GM12878 (cell line): Measurements from ENCODE around the gene SLC2A4. TPM values are rescaled to one million over a fixed set of nuclear protein-coding genes. Genes with fewer than 3 reads are reported as not detected.

Experiments
- ATAC-seq: fragments of 200-7000 bp; cut with Tn5 transposase; 3 replicates; pipeline ENCODE4 v1.9.1; 2020; ENCODE audit warnings: mild to moderate bottlenecking, moderate library complexity
- BruUV-seq: library from RNA; stranded (reverse); fragments of 400-500 nt; replicated peaks from 2 replicates; lab custom pipeline; 2021; lab: Mats Ljungman, UMichigan
- CTCF ChIA-PET: fragments of 300-600 bp; sonication (Branson Sonifier 250); formaldehyde crosslinking; extraction: SDS; loops from one replicate; lab custom pipeline; 2021; ENCODE audit warnings: inconsistent platforms; lab: Yijun Ruan, JAX
- POLR2A ChIA-PET: fragments of 350-600 bp; formaldehyde crosslinking; extraction: SDS; loops from one replicate; lab custom pipeline; 2021; ENCODE audit warnings: inconsistent platforms; lab: Charles Lee
- RAD21 ChIA-PET: fragments of 300-600 bp; sonication (Branson Sonifier 250); formaldehyde crosslinking; loops from one replicate; lab custom pipeline; 2023; ENCODE audit warnings: antibody characterized with exemption; ENCODE audit not compliant: unreplicated experiment; lab: Charles Lee
- SMC1A ChIA-PET: fragments of 300-600 bp; sonication (Branson Sonifier 250); formaldehyde crosslinking; loops from one replicate; lab custom pipeline; 2023; ENCODE audit not compliant: unreplicated experiment, uncharacterized antibody; lab: Charles Lee
- DNase-seq: peaks from one replicate; pipeline ENCODE4 v3.0.0-alpha.2; 2011; ENCODE audit warnings: low read depth, low spot score
- FAIRE-seq: peaks from 3 replicates; lab custom pipeline; 2011; peaks lifted over from hg19 to GRCh38; lab: Jason Lieb, UNC
- H2AFZ ChIP-seq: 2 replicates; pipeline ENCODE4 v1.6.0; 2011; ENCODE audit warnings: low read depth, low read length, control low read depth; ENCODE audit not compliant: control insufficient read depth
- H3K27ac ChIP-seq: 2 replicates; pipeline ENCODE4 v1.5.1; 2011; ENCODE audit warnings: control low read depth; ENCODE audit not compliant: control insufficient read depth, insufficient read depth
- H3K27me3 ChIP-seq, 2 experiments: replicated peaks in 1 of 2; 2 replicates each; pipeline versions ENCODE4 v1.6.0 to v1.6.1; 2011; ENCODE audit warnings: low read length in 1 of 2; ENCODE audit not compliant: control insufficient read depth in 2 of 2, insufficient read depth in 2 of 2
- H3K36me3 ChIP-seq, 2 experiments: 2 replicates each; pipeline ENCODE4 v1.5.1; 2011; ENCODE audit warnings: low read length in 1 of 2; ENCODE audit not compliant: control insufficient read depth in 2 of 2, insufficient read depth in 2 of 2
- H3K4me1 ChIP-seq: 2 replicates; pipeline ENCODE4 v1.6.1; 2011; ENCODE audit warnings: mild to moderate bottlenecking, low read length, moderate library complexity, mixed read lengths; ENCODE audit not compliant: control insufficient read depth, insufficient read depth
- H3K4me2 ChIP-seq: 2 replicates; pipeline ENCODE4 v1.6.0; 2011; ENCODE audit warnings: control low read depth; ENCODE audit not compliant: control insufficient read depth, insufficient read depth
- H3K4me3 ChIP-seq: fragments of 200-600 bp; sonication (generic); 2 replicates; pipeline ENCODE4 v1.5.1; 2016
- H3K79me2 ChIP-seq: 2 replicates; pipeline ENCODE4 v1.6.0; 2011; ENCODE audit warnings: low read length; ENCODE audit not compliant: control insufficient read depth, insufficient read depth
- H3K9ac ChIP-seq: 2 replicates; pipeline ENCODE4 v1.8.0; 2011; ENCODE audit warnings: low read length, control low read depth, mixed read lengths; ENCODE audit not compliant: control insufficient read depth, insufficient read depth
- H3K9me3 ChIP-seq: replicated peaks from 3 replicates; pipeline ENCODE4 v1.5.1; 2011; ENCODE audit warnings: mild to moderate bottlenecking, low read length; ENCODE audit not compliant: control insufficient read depth, insufficient read depth
- H4K20me1 ChIP-seq: 2 replicates; pipeline ENCODE4 v1.6.0; 2011; ENCODE audit not compliant: control insufficient read depth, insufficient read depth
- BRCA1 ChIP-seq: IDR thresholded peaks from 2 replicates; pipeline ENCODE4 v1.6.1; 2011; ENCODE audit warnings: low read depth, low read length, improper control_type of control experiment
- DPF2 ChIP-seq: fragments of 450-650 bp; IDR thresholded peaks from 2 replicates; pipeline ENCODE4 v1.6.1; 2017; ENCODE audit warnings: mild to moderate bottlenecking
- GABPA ChIP-seq: IDR thresholded peaks from 2 replicates; pipeline ENCODE4 v1.6.1; 2014; ENCODE audit warnings: antibody characterized with exemption, low read depth, mild to moderate bottlenecking, inconsistent platforms
- HDAC6 ChIP-seq: fragments of 200-600 bp; sonication (generic); IDR thresholded peaks from one replicate; pipeline ENCODE4 v1.8.0; 2017; ENCODE audit warnings: antibody characterized with exemption; ENCODE audit not compliant: unreplicated experiment
- NRF1 ChIP-seq: conservative IDR thresholded peaks from 2 replicates; pipeline ENCODE4 v1.6.1; 2011; ENCODE audit warnings: mild to moderate bottlenecking, low read depth, low read length, improper control_type of control experiment
- RAD21 ChIP-seq: IDR thresholded peaks from 2 replicates; pipeline ENCODE4 v1.6.1; 2011; ENCODE audit warnings: mild to moderate bottlenecking, low read depth, low read length, moderate library complexity; ENCODE audit not compliant: insufficient read depth
- RAD51 ChIP-seq: fragments of 450-650 bp; IDR thresholded peaks from 2 replicates; pipeline ENCODE4 v1.6.1; 2016; ENCODE audit warnings: moderate library complexity, mild to moderate bottlenecking, inconsistent platforms
- SMC3 ChIP-seq: IDR thresholded peaks from 2 replicates; pipeline ENCODE4 v1.6.1; 2011; ENCODE audit warnings: low read length, improper control_type of control experiment, borderline replicate concordance
- SREBF1 ChIP-seq: IDR thresholded peaks from 2 replicates; pipeline ENCODE4 v1.6.1; 2012; ENCODE audit warnings: mild to moderate bottlenecking, low read length
- SREBF2 ChIP-seq: IDR thresholded peaks from 2 replicates; pipeline ENCODE4 v1.6.1; 2012; ENCODE audit warnings: mild to moderate bottlenecking, low read length
- TCF3 ChIP-seq: IDR thresholded peaks from 2 replicates; pipeline ENCODE4 v1.6.1; 2012; ENCODE audit warnings: low read depth, mild to moderate bottlenecking, low read length, borderline replicate concordance; ENCODE audit not compliant: insufficient read depth
- ZNF207 ChIP-seq: fragments of 450-650 bp; IDR thresholded peaks from 2 replicates; pipeline ENCODE4 v1.6.1; 2014; ENCODE audit warnings: antibody characterized with exemption, mild to moderate bottlenecking, borderline replicate concordance
- ZNF217 ChIP-seq: fragments of 450-650 bp; IDR thresholded peaks from 2 replicates; pipeline ENCODE4 v1.6.1; 2017; ENCODE audit warnings: antibody characterized with exemption, mild to moderate bottlenecking
- whole genome bisulfite sequencing: methylation state at CpG from one replicate; pipeline ENCODE4 v1.1.6; 2016; ENCODE audit warnings: low lambda C conversion rate; ENCODE audit not compliant: insufficient replicate concordance, insufficient coverage; ENCODE audit errors: missing lambda C conversion rate; 5-methylcytosine and 5-hydroxymethylcytosine counted together
- in situ Hi-C: fragments of 300-500 bp; cut with MboI; formaldehyde crosslinking; loops from 9 replicates; pipeline ENCODE4 v1.14.3; 2018; ENCODE audit warnings: mixed read lengths
- intact Hi-C: fragments of 100-400 bp; cut with micrococcal nuclease; formaldehyde crosslinking; loops from one replicate; pipeline ENCODE4 v1.14.2; 2022; ENCODE audit not compliant: unreplicated experiment
- polyA plus RNA-seq, 11 experiments: library from polyadenylated mRNA; depleted of rRNA in 4 of 11; unstranded in 6 of 11; stranded (reverse) in 5 of 11; fragments of >200 nt; fragmentation: Nextera tagmentation in 4 of 11; fragmentation: Illumina TruSeq in 1 of 11; extraction: Ambion mirVana in 4 of 11; extraction: Trizol in 1 of 11; gene quantifications; 1 replicate in 1 of 11; 2 replicates in 10 of 11; pipeline versions ENCODE4 v1.2.1 to v1.2.3, GENCODE V29; 2011 to 2016; ENCODE audit warnings: inconsistent platforms in 2 of 11, missing spikeins in 2 of 11, low read depth in 1 of 11
- total RNA-seq, 4 experiments: library from RNA; depleted of rRNA in 3 of 4; stranded (reverse); fragments of >200 nt in 3 of 4; fragmentation: Illumina TruSeq in 1 of 4; extraction: Trizol in 1 of 4; gene quantifications; 2 replicates each; pipeline versions ENCODE4 v1.2.1 to v1.2.3, GENCODE V29; 2013 to 2021

Gene SLC2A4
- total and polyA plus RNA-seq, 10 of the 15 experiments (the other 5 are each of a cell fraction or from before 2014, with no cell fraction given), result 0.03 to 0.23 (median 0.04) TPM; not detected in 4

GRCh38 chr17:7256766-7257456, 24.6 kb upstream of the SLC2A4 start:
- H3K36me3 ChIP-seq, result peaks cover 2 to 13% of the 10 kb centered on the region in 2 experiments; a peak in 2 of 4 replicates
- no peaks in the 10 kb centered on the region for H4K20me1 ChIP-seq
- no peak overlapping the region for H3K9ac ChIP-seq
- H3K79me2 ChIP-seq, result peaks cover 12% of the 10 kb centered on the region
- no peak overlapping the region for H3K4me3 ChIP-seq
- CTCF ChIA-PET, result interaction anchor here (0.6 to 1.0 kb wide), 3 partner anchors 36 to 266 kb away, joined by 3 read pairs; no protein-coding TSS in a partner anchor
- BruUV-seq, result no TSS peak
- H2AFZ ChIP-seq, result no peak overlapping the region
- POLR2A ChIA-PET, result interaction anchor here (0.9 to 1.1 kb wide), 2 partner anchors 41 to 248 kb away, joined by 3 to 4 read pairs; no protein-coding TSS in a partner anchor
- in situ Hi-C loops, result no loop called here
- DNase-seq (no peak), ATAC-seq (no peak), FAIRE-seq (no peak)
- H3K9me3 ChIP-seq, result no peaks in the 10 kb centered on the region
- 92% methylated on average over 8 of the region's 8 CpGs for WGBS
- H3K27me3 ChIP-seq, result no peaks in the 10 kb centered on the region; a peak in 1 of 4 replicates
- H3K4me2 ChIP-seq, result no peak overlapping the region
- RAD21 ChIA-PET, result interaction anchor here (1.2 kb wide), 1 partner anchor 10 kb away, joined by 3 read pairs; no protein-coding TSS in a partner anchor
- SMC1A ChIA-PET, result interaction anchor here (1.1 kb wide), 2 partner anchors 15 to 105 kb away, joined by 3 to 5 read pairs; partner anchors contain the start of gene GABARAP
- peaks cover 4% of the 10 kb centered on the region for H3K4me1 ChIP-seq
- H3K27ac ChIP-seq, result no peak overlapping the region
- intact Hi-C loops, result no loop called here
- TF ChIP-seq SREBF1 (no peak), BRCA1 (no peak), RAD21 (no peak), RAD51 (no peak), ZNF217 (no peak), TCF3 (no peak), SMC3 (no peak), ZNF207 (no peak), SREBF2 (no peak), GABPA (no peak), DPF2 (no peak), HDAC6 (no peak), NRF1 (no peak)
